CD4-positive, alpha-beta T cell treated with Interleukin-10 for 1 hour (primary cell): ENCODE measurements around the gene FPR2.

Experiments
- DNase-seq: peaks from one replicate; pipeline ENCODE4 v3.0.0-alpha.2; 2020

Gene FPR2

GRCh38 chr19:51807925-51808324 lies 46.9 kb downstream of the FPR2 start:
- no peak for DNase-seq

GRCh38 chr19:51808333-51808986 lies 47.5 kb downstream of the FPR2 start:
- no peak for DNase-seq

GRCh38 chr19:51809787-51810186 lies 48.8 kb downstream of the FPR2 start:
- DNase-seq, result no peak

GRCh38 chr19:51810223-51810622 lies 49.2 kb downstream of the FPR2 start:
- no peak for DNase-seq

GRCh38 chr19:51811344-51811743 lies 50.4 kb downstream of the FPR2 start:
- DNase-seq, result peak; percentile 18

GRCh38 chr19:51815043-51815442 lies 54.1 kb downstream of the FPR2 start:
- no peak for DNase-seq

GRCh38 chr19:51816711-51817110 lies 55.7 kb downstream of the FPR2 start:
- DNase-seq, result no peak

- no peak for DNase-seq
These were observed 59.0 kb downstream of the FPR2 start for GRCh38 chr19:51820011-51820410.
